Activated T-helper 1 cell treated with anti-CD3 and anti-CD28 coated beads, Interleukin-2, amount 50 U/mL, for 16 hours (primary cell): Measurements from ENCODE around the gene GNGT2.

Source experiments
- DNase-seq, 2 donors: peaks; one replicate each; pipeline ENCODE4 v3.0.0-alpha.2; 2020; ENCODE audit warnings: low read depth in 1 of 2, low spot score in 1 of 2

GNGT2 gene

GRCh38 chr17:49210158-49211029, at the start of gene GNGT2, which contains the start of gene ABI3:
TSS of gene GNGT2 (minus strand) at chr17:49210574. CDS start at chr17:49207422, 3,152 bp downstream.
TSS of gene ABI3 (plus strand) at chr17:49210707. CDS start at chr17:49210725, 18 bp downstream.
- DNase-seq: peak; percentile 18 to 45

- no peak for DNase-seq
These were observed 49.3 kb upstream of the GNGT2 start for GRCh38 chr17:49259663-49260010.

- DNase-seq: no peak
These were observed 48.0 kb upstream of the GNGT2 start for GRCh38 chr17:49258394-49258793.

- no peak for DNase-seq
These were observed 44.8 kb upstream of the GNGT2 start for GRCh38 chr17:49255125-49255524.

- no peak for DNase-seq
These were observed 43.7 kb upstream of the GNGT2 start for GRCh38 chr17:49254066-49254465.

- no peak for DNase-seq
These were observed 41.8 kb upstream of the GNGT2 start for GRCh38 chr17:49252148-49252695.

- no peak for DNase-seq
These were observed 39.6 kb upstream of the GNGT2 start for GRCh38 chr17:49249890-49250522.

- DNase-seq: no peak
These were observed 39.0 kb upstream of the GNGT2 start for GRCh38 chr17:49249292-49249794.

GRCh38 chr17:49247944-49248343, 37.6 kb upstream of the GNGT2 start:
- DNase-seq: no peak

GRCh38 chr17:49244839-49245238, 34.5 kb upstream of the GNGT2 start:
- DNase-seq: no peak

- no peak for DNase-seq
These were observed 32.4 kb upstream of the GNGT2 start for GRCh38 chr17:49242813-49243212.

- no peak for DNase-seq
These were observed 31.5 kb upstream of the GNGT2 start for GRCh38 chr17:49241692-49242397.

GRCh38 chr17:49241040-49241439, 30.7 kb upstream of the GNGT2 start:
- no peak for DNase-seq

- no peak for DNase-seq
These were observed 30.2 kb upstream of the GNGT2 start for GRCh38 chr17:49240619-49241018.

GRCh38 chr17:49239963-49240362, 29.6 kb upstream of the GNGT2 start:
- DNase-seq: no peak

- no peak for DNase-seq
These were observed 25.5 kb upstream of the GNGT2 start for GRCh38 chr17:49235896-49236295.

- no peak for DNase-seq
These were observed 24.2 kb upstream of the GNGT2 start for GRCh38 chr17:49234509-49235080.

- DNase-seq: no peak
These were observed 21.2 kb upstream of the GNGT2 start for GRCh38 chr17:49231563-49231894.

- DNase-seq: peak; percentile 65 to 77
These were observed 20.5 kb upstream of the GNGT2 start, which contains the start of gene PHOSPHO1 for GRCh38 chr17:49230636-49231562. TSS of gene PHOSPHO1 (minus strand) at chr17:49230787. CDS start at chr17:49226691, 4,096 bp downstream.
